ENCODE results near the gene TRIM26. TPM values are rescaled to one million over a fixed set of nuclear protein-coding genes. Genes with fewer than 3 reads are reported as not detected.
"Not testable (repeated sequence)": the region's sequence is repeated elsewhere in the genome, so short reads cannot be mapped to it uniquely, and the experiment has no call there.

Gene TRIM26
- total and polyA plus RNA-seq, 7 donors = 34.2 to 60.4 (median 40.3) TPM

DNA sequence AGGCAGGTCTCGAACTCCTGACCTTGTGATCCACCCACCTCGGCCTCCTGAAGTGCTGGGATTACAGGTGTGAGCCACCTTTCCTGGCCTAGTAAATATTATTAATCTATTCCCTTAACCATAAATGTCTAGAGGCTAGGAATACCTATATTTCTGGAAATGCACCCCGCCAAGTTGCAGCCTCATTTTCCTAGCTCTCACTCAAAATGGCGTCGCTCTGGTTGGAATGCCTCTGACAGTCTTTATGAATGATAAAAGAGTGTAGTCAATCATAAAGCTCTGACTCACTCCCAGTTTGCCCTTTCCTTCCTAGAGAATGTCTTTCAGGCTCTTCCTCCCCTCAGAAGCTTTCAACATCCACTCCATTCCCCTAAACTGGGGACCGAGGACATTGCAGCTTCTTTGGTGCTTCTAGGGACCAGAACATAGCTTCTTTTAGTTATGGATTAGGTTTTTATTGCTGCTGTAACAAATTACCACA, 14.1 kb upstream of the TRIM26 start:
- WGBS, 2 donors = 78 to 86% methylated on average over 6 of the region's 6 CpGs
- Histone ChIP-seq H3K27ac (no peak overlapping the region), H3K36me3 (no peaks in the 10 kb centered on the region), H3K27me3 (no peaks in the 10 kb centered on the region), H3K9me3 (no peaks in the 10 kb centered on the region), H3K4me3 (no peak overlapping the region), H3K4me1 (no peaks in the 10 kb centered on the region)
- intact Hi-C loops (cut with DNase I) = no loop called here
- TF ChIP-seq POLR2AphosphoS5 (IDR thresholded peaks at IDR 0.05) (no peak), POLR2A (IDR thresholded peaks at IDR 0.05) (no peak), EP300 (IDR thresholded peaks at IDR 0.05) (no peak)
- TF ChIP-seq, protein P1, sequence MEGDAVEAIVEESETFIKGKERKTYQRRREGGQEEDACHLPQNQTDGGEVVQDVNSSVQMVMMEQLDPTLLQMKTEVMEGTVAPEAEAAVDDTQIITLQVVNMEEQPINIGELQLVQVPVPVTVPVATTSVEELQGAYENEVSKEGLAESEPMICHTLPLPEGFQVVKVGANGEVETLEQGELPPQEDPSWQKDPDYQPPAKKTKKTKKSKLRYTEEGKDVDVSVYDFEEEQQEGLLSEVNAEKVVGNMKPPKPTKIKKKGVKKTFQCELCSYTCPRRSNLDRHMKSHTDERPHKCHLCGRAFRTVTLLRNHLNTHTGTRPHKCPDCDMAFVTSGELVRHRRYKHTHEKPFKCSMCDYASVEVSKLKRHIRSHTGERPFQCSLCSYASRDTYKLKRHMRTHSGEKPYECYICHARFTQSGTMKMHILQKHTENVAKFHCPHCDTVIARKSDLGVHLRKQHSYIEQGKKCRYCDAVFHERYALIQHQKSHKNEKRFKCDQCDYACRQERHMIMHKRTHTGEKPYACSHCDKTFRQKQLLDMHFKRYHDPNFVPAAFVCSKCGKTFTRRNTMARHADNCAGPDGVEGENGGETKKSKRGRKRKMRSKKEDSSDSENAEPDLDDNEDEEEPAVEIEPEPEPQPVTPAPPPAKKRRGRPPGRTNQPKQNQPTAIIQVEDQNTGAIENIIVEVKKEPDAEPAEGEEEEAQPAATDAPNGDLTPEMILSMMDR (IDR thresholded peaks at IDR 0.05) = no peak
- no peak for DNase-seq

- intact Hi-C loops (cut with DNase I) = no loop called here
- H3K4me3 ChIP-seq = no peak overlapping the region
- no peaks in the 10 kb centered on the region for H3K36me3 ChIP-seq
- WGBS, 2 donors = 72 to 77% methylated on average over 1 of the region's 1 CpG
- no peak overlapping the region for H3K27ac ChIP-seq
- no peaks in the 10 kb centered on the region for H3K9me3 ChIP-seq
- TF ChIP-seq, protein P1 (IDR thresholded peaks at IDR 0.05) = no peak
- no peak for TF ChIP-seq POLR2A (IDR thresholded peaks at IDR 0.05)
- TF ChIP-seq POLR2AphosphoS5 (IDR thresholded peaks at IDR 0.05) = no peak
- TF ChIP-seq EP300 (IDR thresholded peaks at IDR 0.05) = no peak
- H3K27me3 ChIP-seq = no peaks in the 10 kb centered on the region
- DNase-seq = no peak
- peaks cover 0 to 5% (median 2%) of the 10 kb centered on the region in 4 donors for H3K4me1 ChIP-seq
These were observed 10.1 kb upstream of the TRIM26 start for GRCh38 chr6:30223339-30223738.

DNA sequence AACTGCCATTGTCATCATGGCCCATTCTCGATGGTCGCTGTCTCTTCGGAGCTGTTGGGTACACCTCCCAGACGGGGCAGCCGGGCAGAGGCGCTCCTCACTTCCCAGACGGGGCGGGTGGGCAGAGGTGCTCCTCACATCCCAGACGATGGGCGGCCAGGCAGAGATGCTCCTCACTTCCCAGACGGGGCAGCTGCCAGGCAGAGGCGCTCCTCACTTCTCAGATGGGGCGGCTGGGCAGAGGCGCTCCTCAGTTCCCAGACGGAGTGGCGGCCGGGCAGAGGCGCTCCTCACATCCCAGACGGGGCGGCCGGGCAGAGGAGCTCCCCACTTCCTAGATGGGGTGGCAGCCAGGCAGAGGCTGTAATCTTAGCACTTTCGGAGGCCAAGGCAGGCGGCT, 8.8 kb upstream of the TRIM26 start:
- not testable (repeated sequence) for H3K27me3 ChIP-seq, H3K36me3 ChIP-seq, H3K4me1 ChIP-seq, H3K4me3 ChIP-seq, H3K27ac ChIP-seq, DNase-seq, H3K9me3 ChIP-seq
- WGBS, 2 donors = 95 to 96% methylated on average over 23 of the region's 23 CpGs
- intact Hi-C loops (cut with DNase I) = loop anchor here (2.0 kb wide), 1 partner anchor 177 kb away; no protein-coding TSS in a partner anchor

DNA sequence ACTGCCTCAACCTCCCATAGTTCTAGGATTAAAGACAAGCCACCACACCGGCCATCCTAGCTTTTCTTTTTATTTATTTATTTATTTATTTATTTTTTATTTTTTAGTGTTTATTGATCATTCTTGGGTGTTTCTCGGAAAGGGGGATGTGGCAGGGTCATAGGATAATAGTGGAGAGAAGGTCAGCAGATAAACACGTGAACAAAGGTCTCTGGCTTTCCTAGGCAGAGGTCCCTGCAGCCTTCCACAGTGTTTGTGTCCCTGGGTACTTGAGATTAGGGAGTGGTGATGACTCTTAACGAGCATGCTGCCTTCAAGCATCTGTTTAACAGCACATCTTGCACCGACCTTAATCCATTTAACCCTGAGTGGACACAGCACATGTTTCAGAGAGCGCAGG, 8.2 kb upstream of the TRIM26 start:
- intact Hi-C loops (cut with DNase I) = loop anchor here (2.0 kb wide), 1 partner anchor 177 kb away; no protein-coding TSS in a partner anchor
- H3K36me3 ChIP-seq, H3K9me3 ChIP-seq, H3K4me3 ChIP-seq, H3K4me1 ChIP-seq, H3K27ac ChIP-seq, DNase-seq, H3K27me3 ChIP-seq: not testable (repeated sequence)
- 63 to 78% methylated on average over 6 of the region's 6 CpGs for WGBS, 2 donors

DNA sequence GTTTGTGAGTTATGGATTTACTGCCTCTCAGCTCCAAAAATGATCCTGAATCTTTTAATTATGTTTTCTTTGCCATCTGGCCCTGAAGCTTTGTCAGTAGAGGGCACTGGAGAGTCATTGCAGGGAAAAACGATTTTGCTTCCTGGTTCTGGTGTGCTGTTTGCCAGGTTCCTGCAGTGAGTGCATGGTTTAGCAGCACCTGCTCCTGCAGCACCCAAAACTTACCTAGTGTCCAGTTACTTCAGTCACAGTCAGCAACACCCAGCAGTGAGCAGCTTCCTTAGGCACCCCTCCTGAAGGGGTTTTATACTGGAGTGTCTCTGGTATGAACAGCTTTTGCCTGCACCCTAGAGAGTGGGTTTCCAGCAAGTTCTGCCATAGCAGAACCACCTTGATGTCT, 6.0 kb upstream of the TRIM26 start:
- Histone ChIP-seq H3K36me3 (no peaks in the 10 kb centered on the region), H3K9me3 (no peaks in the 10 kb centered on the region), H3K4me1 (peaks cover 0 to 9% (median 7%) of the 10 kb centered on the region in 4 donors), H3K27me3 (no peaks in the 10 kb centered on the region), H3K4me3 (no peak overlapping the region), H3K27ac (no peak overlapping the region)
- TF ChIP-seq, protein P1 (IDR thresholded peaks at IDR 0.05) = peak in 3 of 4 experiments; percentile 35 to 77 (median 56)
- TF ChIP-seq EP300 (IDR thresholded peaks at IDR 0.05) (no peak), POLR2A (IDR thresholded peaks at IDR 0.05) (no peak)
- 0% methylated on average over 1 of the region's 1 CpG for WGBS, 2 donors
- DNase-seq = no peak
- intact Hi-C loops (cut with DNase I) = no loop called here

DNA sequence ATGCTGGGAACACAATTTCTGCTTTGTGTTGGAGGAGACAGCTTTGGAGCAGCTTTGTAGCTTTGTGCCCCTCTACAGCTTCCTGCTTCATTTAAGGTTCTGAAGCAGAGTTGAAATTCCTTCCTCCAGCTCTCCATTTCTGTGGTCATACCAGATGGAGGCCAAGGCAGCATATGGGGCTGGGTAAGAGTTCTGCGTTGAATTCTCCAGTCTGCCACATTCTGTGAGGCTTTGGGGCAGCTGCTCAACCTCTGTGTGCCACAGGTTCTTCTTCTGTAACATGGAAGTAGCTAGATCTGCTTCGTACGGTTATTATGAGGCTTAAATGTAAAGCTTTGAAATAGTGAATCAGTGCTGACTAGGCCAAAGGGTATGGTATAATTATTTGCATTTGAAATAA, 2.9 kb upstream of the TRIM26 start:
- no peak for TF ChIP-seq POLR2AphosphoS5 (IDR thresholded peaks at IDR 0.05)
- TF ChIP-seq POLR2A (IDR thresholded peaks at IDR 0.05) = no peak
- TF ChIP-seq EP300 (IDR thresholded peaks at IDR 0.05) = no peak
- TF ChIP-seq, protein P1 (IDR thresholded peaks at IDR 0.05) = no peak
- WGBS, 2 donors = 61 to 86% methylated on average over 3 of the region's 3 CpGs
- peaks cover 0 to 25% (median 23%) of the 10 kb centered on the region in 4 donors for H3K4me1 ChIP-seq
- no peaks in the 10 kb centered on the region for H3K9me3 ChIP-seq
- no peaks in the 10 kb centered on the region for H3K36me3 ChIP-seq
- no peak for DNase-seq
- intact Hi-C loops (cut with DNase I) = no loop called here
- no peak overlapping the region for H3K4me3 ChIP-seq
- H3K27me3 ChIP-seq = no peaks in the 10 kb centered on the region
- no peak overlapping the region for H3K27ac ChIP-seq
